Choroid plexus epithelial cell (primary cell): ENCODE measurements around the gene MYH4.

Experiments used
- DNase-seq: peaks from one replicate; pipeline ENCODE4 v3.0.0-alpha.2; 2010; ENCODE audit warnings: low read depth
- H3K4me3 ChIP-seq: 2 replicates; pipeline ENCODE4 v1.5.1; 2011; ENCODE audit warnings: low read depth, mild to moderate bottlenecking, control low read depth, low read length, moderate library complexity
- CTCF ChIP-seq: conservative IDR thresholded peaks from 2 replicates; pipeline ENCODE4 v1.5.1; 2011; ENCODE audit warnings: low read depth, mild to moderate bottlenecking, control low read depth, inconsistent platforms, low read length, moderate library complexity

MYH4 gene

GRCh38 chr17:10492004-10492403 is 22.6 kb upstream of the MYH4 start:
- no peak for TF ChIP-seq CTCF
- DNase-seq = no peak
- no peak overlapping the region for H3K4me3 ChIP-seq

- TF ChIP-seq CTCF = no peak
- H3K4me3 ChIP-seq = no peak overlapping the region
- DNase-seq = no peak
These were observed 12.9 kb upstream of the MYH4 start for GRCh38 chr17:10482252-10482651.

- no peak for DNase-seq
- H3K4me3 ChIP-seq = no peak overlapping the region
- no peak for TF ChIP-seq CTCF
These were observed 8.3 kb upstream of the MYH4 start for GRCh38 chr17:10477701-10478100.

DNA sequence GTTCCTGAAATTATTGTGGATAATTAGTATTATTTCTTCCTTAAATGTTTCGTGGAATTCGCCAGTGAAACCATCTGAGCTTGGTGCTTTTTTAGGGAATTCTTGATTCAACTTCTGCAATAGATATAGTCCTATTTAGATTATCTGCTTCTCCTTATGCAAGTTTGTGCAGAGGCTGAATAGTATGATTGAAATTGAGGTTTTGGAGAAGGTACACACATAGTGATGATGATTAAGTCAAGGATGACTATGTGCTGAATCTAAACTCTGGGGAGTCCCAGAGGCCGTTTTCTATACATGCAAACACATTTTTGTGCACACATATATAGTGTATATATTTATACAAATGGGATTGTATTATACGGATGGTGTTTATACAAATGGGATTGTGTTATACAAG is 5.2 kb upstream of the MYH4 start:
- H3K4me3 ChIP-seq = no peak overlapping the region
- DNase-seq = no peak
- TF ChIP-seq CTCF = no peak

GRCh38 chr17:10471858-10472257 is 2.5 kb upstream of the MYH4 start:
- H3K4me3 ChIP-seq = no peak overlapping the region
- DNase-seq = no peak
- no peak for TF ChIP-seq CTCF

GRCh38 chr17:10463402-10463801 is 6.0 kb downstream of the MYH4 start:
- no peak for TF ChIP-seq CTCF
- no peak for DNase-seq
- no peak overlapping the region for H3K4me3 ChIP-seq

DNA sequence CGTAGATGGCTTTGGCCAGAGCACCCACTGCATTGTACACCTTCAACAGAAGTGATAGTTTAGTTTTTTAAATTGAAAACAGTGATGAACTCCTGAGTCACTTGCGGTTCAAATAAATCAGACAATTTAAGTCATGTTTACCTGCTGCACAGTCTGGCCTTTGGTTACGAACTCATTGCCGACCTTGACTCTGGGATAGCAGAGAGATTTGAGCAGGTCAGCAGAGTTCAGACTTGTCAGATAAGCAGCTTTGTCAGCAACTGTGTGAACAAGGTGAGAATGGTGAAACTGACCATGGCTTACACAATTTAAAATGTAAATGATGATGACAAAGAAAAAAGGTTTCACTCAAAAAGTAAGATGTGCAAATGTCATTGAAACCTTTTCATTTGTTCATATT is 9.3 kb downstream of the MYH4 start:
- no peak for DNase-seq
- no peak for TF ChIP-seq CTCF
- no peak overlapping the region for H3K4me3 ChIP-seq
